Measurements from ENCODE around the gene MYO1C.

DNA sequence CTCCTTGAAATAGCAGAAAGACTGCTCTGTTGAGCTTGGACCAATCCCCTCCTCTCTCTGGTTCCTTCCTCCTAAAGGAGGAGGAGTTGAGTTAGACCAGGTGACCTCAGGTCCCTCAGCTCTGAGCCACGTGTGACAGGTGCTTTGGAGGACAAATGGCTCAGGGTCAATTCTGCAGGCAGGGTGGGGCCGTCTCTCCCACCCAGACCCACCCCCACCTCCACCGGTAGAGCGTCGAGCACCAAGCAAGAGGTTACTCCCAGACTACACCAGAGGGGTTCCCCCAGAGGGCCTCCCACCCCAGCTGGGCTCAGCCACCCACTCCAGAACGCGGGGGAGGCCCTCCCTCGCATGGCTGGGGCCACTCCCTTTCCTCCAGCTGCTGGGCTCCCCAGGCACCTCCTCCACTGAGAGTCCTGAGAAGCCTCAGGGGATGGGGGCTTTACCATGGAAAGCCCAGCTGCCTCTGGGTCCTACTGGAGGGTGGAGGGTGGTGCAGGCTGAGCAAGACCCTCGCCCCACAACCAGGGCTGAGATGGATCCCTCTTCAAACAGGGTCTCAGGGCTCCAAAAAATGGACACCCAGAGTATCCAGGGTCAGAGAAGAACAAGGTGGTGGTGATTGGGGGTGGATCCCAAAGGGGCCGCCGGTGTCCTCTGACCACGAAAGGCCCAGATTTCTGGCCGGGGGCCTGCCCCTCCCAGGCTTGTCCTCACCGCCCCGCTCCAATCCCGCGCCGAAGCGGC is 7.6 kb downstream of the MYO1C start:
- TF ChIP-seq POLR2AphosphoS5 (IDR thresholded peaks at IDR 0.05) = peak; percentile 30
- TF ChIP-seq, protein P1, sequence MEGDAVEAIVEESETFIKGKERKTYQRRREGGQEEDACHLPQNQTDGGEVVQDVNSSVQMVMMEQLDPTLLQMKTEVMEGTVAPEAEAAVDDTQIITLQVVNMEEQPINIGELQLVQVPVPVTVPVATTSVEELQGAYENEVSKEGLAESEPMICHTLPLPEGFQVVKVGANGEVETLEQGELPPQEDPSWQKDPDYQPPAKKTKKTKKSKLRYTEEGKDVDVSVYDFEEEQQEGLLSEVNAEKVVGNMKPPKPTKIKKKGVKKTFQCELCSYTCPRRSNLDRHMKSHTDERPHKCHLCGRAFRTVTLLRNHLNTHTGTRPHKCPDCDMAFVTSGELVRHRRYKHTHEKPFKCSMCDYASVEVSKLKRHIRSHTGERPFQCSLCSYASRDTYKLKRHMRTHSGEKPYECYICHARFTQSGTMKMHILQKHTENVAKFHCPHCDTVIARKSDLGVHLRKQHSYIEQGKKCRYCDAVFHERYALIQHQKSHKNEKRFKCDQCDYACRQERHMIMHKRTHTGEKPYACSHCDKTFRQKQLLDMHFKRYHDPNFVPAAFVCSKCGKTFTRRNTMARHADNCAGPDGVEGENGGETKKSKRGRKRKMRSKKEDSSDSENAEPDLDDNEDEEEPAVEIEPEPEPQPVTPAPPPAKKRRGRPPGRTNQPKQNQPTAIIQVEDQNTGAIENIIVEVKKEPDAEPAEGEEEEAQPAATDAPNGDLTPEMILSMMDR (IDR thresholded peaks at IDR 0.05) = no peak
- peak; percentile 10 for TF ChIP-seq POLR2A (IDR thresholded peaks at IDR 0.05)
